Colonic mucosa (tissue), 4 donors: Measurements from ENCODE around the gene SLC1A7. TPM values are rescaled to one million over a fixed set of nuclear protein-coding genes. Genes with fewer than 3 reads are reported as not detected.

Experiments used
- DNase-seq: peaks from one replicate; pipeline ENCODE4 v3.0.0-alpha.2; 2020
- H3K27ac ChIP-seq: fragments of 200-600 bp; one replicate; pipeline ENCODE4 v1.8.0; 2021
- H3K27me3 ChIP-seq: fragments of 200-600 bp; one replicate; pipeline ENCODE4 v1.8.0; 2021
- H3K36me3 ChIP-seq: fragments of 200-600 bp; one replicate; pipeline ENCODE4 v1.8.0; 2021
- H3K4me1 ChIP-seq: fragments of 200-600 bp; one replicate; pipeline ENCODE4 v1.8.0; 2021; ENCODE audit warnings: mild to moderate bottlenecking
- H3K4me3 ChIP-seq: fragments of 200-600 bp; one replicate; pipeline ENCODE4 v1.8.0; 2021
- H3K9ac ChIP-seq, 2 donors: one replicate each; pipeline ENCODE4 v1.7.0; 2013; ENCODE audit warnings: control low read depth in 2 of 2, low read depth in 2 of 2, low read length in 2 of 2
- H3K9me3 ChIP-seq: fragments of 200-600 bp; one replicate; pipeline ENCODE4 v1.8.0; 2021
- CTCF ChIP-seq: fragments of 200-600 bp; IDR thresholded peaks from one replicate; pipeline ENCODE4 v1.8.0; 2022; ENCODE audit warnings: antibody characterized with exemption, mild to moderate bottlenecking
- intact Hi-C: fragments of 100-400 bp; cut with DNase I; formaldehyde crosslinking; loops from one replicate; pipeline ENCODE4 v1.14.1; 2022
- total RNA-seq, 2 donors: library from RNA; stranded (reverse); fragmentation: NEBNext Ultra II Directional in 1 of 2; extraction: Animal tissue kit (Norgen Biotek cat#: 25700) in 1 of 2; gene quantifications; one replicate each; pipeline ENCODE4 v1.2.1, GENCODE V29; 2021
- donor health status: healthy.
- donor health status: DM: no; HTN: no; CAD: no.
- donor health status: DM: no; HTN: no; CAD: no.

SLC1A7 gene
- total RNA-seq, 2 donors from 2014 or later: 0.50 to 1.1 TPM

- Histone ChIP-seq H3K4me1 (no peaks in the 10 kb centered on the region), H3K27me3 (no peaks in the 10 kb centered on the region), H3K36me3 (no peaks in the 10 kb centered on the region), H3K4me3 (no peak overlapping the region), H3K9ac (no peak overlapping the region), H3K27ac (no peak overlapping the region), H3K9me3 (no peaks in the 10 kb centered on the region)
- no peak for TF ChIP-seq CTCF
- no peak for DNase-seq
- intact Hi-C loops: no loop called here
Measured at GRCh38 chr1:53075206-53075605, 67.2 kb downstream of the SLC1A7 start.

- Histone ChIP-seq H3K36me3 (no peaks in the 10 kb centered on the region), H3K9ac (no peak overlapping the region), H3K27ac (no peak overlapping the region), H3K4me1 (no peaks in the 10 kb centered on the region), H3K4me3 (no peak overlapping the region), H3K9me3 (no peaks in the 10 kb centered on the region), H3K27me3 (no peaks in the 10 kb centered on the region)
- DNase-seq: no peak
- TF ChIP-seq CTCF: no peak
- intact Hi-C loops: no loop called here
Measured at GRCh38 chr1:53074313-53075154, 67.9 kb downstream of the SLC1A7 start.

- H3K36me3 ChIP-seq: no peaks in the 10 kb centered on the region
- no peak overlapping the region for H3K9ac ChIP-seq
- no peak overlapping the region for H3K4me3 ChIP-seq
- no peaks in the 10 kb centered on the region for H3K4me1 ChIP-seq
- intact Hi-C loops: no loop called here
- no peak overlapping the region for H3K27ac ChIP-seq
- no peak for DNase-seq
- TF ChIP-seq CTCF: no peak
- no peaks in the 10 kb centered on the region for H3K27me3 ChIP-seq
- no peaks in the 10 kb centered on the region for H3K9me3 ChIP-seq
Measured at GRCh38 chr1:53073868-53074311, 68.5 kb downstream of the SLC1A7 start.

GRCh38 chr1:53073287-53073686, 69.2 kb downstream of the SLC1A7 start:
- no peak for TF ChIP-seq CTCF
- no peak overlapping the region for H3K27ac ChIP-seq
- H3K4me3 ChIP-seq: no peak overlapping the region
- intact Hi-C loops: no loop called here
- H3K9ac ChIP-seq: no peak overlapping the region
- no peaks in the 10 kb centered on the region for H3K4me1 ChIP-seq
- no peaks in the 10 kb centered on the region for H3K27me3 ChIP-seq
- H3K36me3 ChIP-seq: no peaks in the 10 kb centered on the region
- no peaks in the 10 kb centered on the region for H3K9me3 ChIP-seq
- DNase-seq: no peak

GRCh38 chr1:53071915-53072314, 70.5 kb downstream of the SLC1A7 start:
- H3K9me3 ChIP-seq: no peaks in the 10 kb centered on the region
- no peak overlapping the region for H3K4me3 ChIP-seq
- TF ChIP-seq CTCF: no peak
- H3K27ac ChIP-seq: no peak overlapping the region
- H3K36me3 ChIP-seq: no peaks in the 10 kb centered on the region
- H3K9ac ChIP-seq: no peak overlapping the region
- H3K4me1 ChIP-seq: no peaks in the 10 kb centered on the region
- no peak for DNase-seq
- intact Hi-C loops: no loop called here
- H3K27me3 ChIP-seq: no peaks in the 10 kb centered on the region
